NB4 (cell line): Measurements from ENCODE around the gene ATP2A3.

Experiments used
- MYC ChIP-seq: IDR thresholded peaks from 2 replicates; pipeline ENCODE4 v1.6.1; 2011; ENCODE audit warnings: low read depth, low read length
- POLR2A ChIP-seq: IDR thresholded peaks from 2 replicates; pipeline ENCODE4 v1.6.1; 2011; ENCODE audit warnings: mild to moderate bottlenecking; ENCODE audit not compliant: insufficient read length; ENCODE audit errors: extremely low read depth
- TF ChIP-seq, protein P1 (sequence below): IDR thresholded peaks from one replicate; pipeline ENCODE4 v1.5.1; 2012; ENCODE audit warnings: low read depth, low read length
- TF ChIP-seq, protein P2 (sequence below): IDR thresholded peaks from 2 replicates; pipeline ENCODE4 v1.6.1; 2011; ENCODE audit warnings: low read depth, low read length

DNA sequence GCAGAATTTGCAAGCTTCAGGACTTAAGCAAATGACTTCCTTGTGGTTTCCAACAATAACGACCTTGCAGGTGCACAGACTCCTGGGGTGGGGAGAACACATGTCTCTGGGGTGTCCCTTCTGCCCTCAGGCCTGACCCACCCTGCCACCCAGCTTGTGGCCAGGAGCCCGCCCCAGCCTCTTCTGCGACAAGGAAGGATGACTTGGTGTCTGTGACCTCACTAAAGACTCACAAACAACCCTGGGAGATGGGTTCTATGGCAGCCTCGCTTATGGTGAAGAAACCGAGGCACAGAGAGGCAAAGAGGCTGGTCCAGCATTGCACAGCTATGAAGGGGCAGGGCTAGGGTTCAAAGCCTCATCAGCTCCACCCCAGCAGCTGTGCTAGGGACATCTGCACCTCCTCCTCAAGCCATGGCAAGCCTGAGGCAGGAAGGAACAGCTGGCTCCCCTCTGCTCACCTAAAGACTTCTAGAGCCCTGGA lies 2.6 kb downstream of the ATP2A3 start:
- TF ChIP-seq, protein P1, sequence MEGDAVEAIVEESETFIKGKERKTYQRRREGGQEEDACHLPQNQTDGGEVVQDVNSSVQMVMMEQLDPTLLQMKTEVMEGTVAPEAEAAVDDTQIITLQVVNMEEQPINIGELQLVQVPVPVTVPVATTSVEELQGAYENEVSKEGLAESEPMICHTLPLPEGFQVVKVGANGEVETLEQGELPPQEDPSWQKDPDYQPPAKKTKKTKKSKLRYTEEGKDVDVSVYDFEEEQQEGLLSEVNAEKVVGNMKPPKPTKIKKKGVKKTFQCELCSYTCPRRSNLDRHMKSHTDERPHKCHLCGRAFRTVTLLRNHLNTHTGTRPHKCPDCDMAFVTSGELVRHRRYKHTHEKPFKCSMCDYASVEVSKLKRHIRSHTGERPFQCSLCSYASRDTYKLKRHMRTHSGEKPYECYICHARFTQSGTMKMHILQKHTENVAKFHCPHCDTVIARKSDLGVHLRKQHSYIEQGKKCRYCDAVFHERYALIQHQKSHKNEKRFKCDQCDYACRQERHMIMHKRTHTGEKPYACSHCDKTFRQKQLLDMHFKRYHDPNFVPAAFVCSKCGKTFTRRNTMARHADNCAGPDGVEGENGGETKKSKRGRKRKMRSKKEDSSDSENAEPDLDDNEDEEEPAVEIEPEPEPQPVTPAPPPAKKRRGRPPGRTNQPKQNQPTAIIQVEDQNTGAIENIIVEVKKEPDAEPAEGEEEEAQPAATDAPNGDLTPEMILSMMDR: no peak
- TF ChIP-seq POLR2A (no peak), MYC (no peak)
- TF ChIP-seq, protein P2, sequence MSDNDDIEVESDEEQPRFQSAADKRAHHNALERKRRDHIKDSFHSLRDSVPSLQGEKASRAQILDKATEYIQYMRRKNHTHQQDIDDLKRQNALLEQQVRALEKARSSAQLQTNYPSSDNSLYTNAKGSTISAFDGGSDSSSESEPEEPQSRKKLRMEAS: no peak
